Coronary artery (tissue), 2 donors: ENCODE results near the gene G0S2.

Experiments
- DNase-seq: peaks from one replicate; pipeline ENCODE4 v3.0.0-alpha.2; 2017; ENCODE audit warnings: low spot score
- H3K27ac ChIP-seq, 2 donors: fragments of 200-600 bp; sonication (generic); one replicate each; pipeline ENCODE4 v1.5.1; 2016 to 2019
- H3K4me3 ChIP-seq: fragments of 200-600 bp; sonication (generic); 2 replicates; pipeline ENCODE4 v1.5.1; 2016; ENCODE audit warnings: mild to moderate bottlenecking, moderate library complexity
- CTCF ChIP-seq: fragments of 200-600 bp; sonication (generic); IDR thresholded peaks from one replicate; pipeline ENCODE4 v1.5.1; 2019; ENCODE audit warnings: antibody characterized with exemption

The G0S2 gene

GRCh38 chr1:209678981-209679539, 3.8 kb downstream of the G0S2 start:
- Histone ChIP-seq H3K27ac (no peak overlapping the region), H3K4me3 (no peak overlapping the region)
- DNase-seq: no peak
- no peak for TF ChIP-seq CTCF

- no peak for DNase-seq
- no peak overlapping the region for H3K27ac ChIP-seq
- no peak overlapping the region for H3K4me3 ChIP-seq
- no peak for TF ChIP-seq CTCF
These were observed 10.6 kb downstream of the G0S2 start for GRCh38 chr1:209685821-209686220.

GRCh38 chr1:209686322-209686721, 11.1 kb downstream of the G0S2 start:
- peak overlapping the region in 1 of 2 donors; percentile 23 for H3K27ac ChIP-seq

GRCh38 chr1:209688746-209689234, 13.6 kb downstream of the G0S2 start:
- peak overlapping the region in 1 of 2 donors; percentile 36 for H3K27ac ChIP-seq
- H3K4me3 ChIP-seq: no peak overlapping the region
- DNase-seq: no peak
- TF ChIP-seq CTCF: no peak

More at GRCh38 chr1:209686322-209686721, 11.1 kb downstream of the G0S2 start:
- TF ChIP-seq CTCF: no peak
- H3K4me3 ChIP-seq: no peak overlapping the region
- DNase-seq: no peak

GRCh38 chr1:209689477-209689876, 14.3 kb downstream of the G0S2 start:
- TF ChIP-seq CTCF: no peak

GRCh38 chr1:209691237-209691636, 16.0 kb downstream of the G0S2 start:
- H3K4me3 ChIP-seq: no peak overlapping the region
- H3K27ac ChIP-seq: no peak overlapping the region
- TF ChIP-seq CTCF: no peak
- no peak for DNase-seq

More at GRCh38 chr1:209689477-209689876, 14.3 kb downstream of the G0S2 start:
- H3K4me3 ChIP-seq: no peak overlapping the region
- peak overlapping the region in 1 of 2 donors; percentile 36 for H3K27ac ChIP-seq
- no peak for DNase-seq

GRCh38 chr1:209692296-209692695, 17.1 kb downstream of the G0S2 start:
- DNase-seq: no peak
- TF ChIP-seq CTCF: no peak
- H3K27ac ChIP-seq: no peak overlapping the region
- H3K4me3 ChIP-seq: no peak overlapping the region
